Measurements from ENCODE around the gene PRKCA.

DNA sequence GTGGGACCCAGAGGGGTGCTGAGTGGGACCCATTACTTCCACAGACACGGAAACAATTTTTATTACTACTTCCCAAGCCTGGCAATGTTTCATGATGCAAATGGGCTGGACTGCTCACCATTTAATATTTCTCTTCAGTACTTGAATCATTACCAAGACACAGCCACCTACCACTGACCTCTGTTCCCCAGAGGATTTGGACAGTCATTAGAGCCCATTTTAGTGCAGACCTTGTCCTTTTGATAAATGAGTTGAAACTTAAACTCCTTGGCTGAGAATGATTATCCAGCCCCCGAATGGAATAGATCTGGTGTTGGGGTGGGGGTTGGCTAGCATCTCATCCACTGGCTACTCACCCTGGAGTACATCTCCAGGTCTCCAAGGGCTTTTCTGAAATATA is 39.6 kb upstream of the PRKCA start:
- TF ChIP-seq, protein P1, sequence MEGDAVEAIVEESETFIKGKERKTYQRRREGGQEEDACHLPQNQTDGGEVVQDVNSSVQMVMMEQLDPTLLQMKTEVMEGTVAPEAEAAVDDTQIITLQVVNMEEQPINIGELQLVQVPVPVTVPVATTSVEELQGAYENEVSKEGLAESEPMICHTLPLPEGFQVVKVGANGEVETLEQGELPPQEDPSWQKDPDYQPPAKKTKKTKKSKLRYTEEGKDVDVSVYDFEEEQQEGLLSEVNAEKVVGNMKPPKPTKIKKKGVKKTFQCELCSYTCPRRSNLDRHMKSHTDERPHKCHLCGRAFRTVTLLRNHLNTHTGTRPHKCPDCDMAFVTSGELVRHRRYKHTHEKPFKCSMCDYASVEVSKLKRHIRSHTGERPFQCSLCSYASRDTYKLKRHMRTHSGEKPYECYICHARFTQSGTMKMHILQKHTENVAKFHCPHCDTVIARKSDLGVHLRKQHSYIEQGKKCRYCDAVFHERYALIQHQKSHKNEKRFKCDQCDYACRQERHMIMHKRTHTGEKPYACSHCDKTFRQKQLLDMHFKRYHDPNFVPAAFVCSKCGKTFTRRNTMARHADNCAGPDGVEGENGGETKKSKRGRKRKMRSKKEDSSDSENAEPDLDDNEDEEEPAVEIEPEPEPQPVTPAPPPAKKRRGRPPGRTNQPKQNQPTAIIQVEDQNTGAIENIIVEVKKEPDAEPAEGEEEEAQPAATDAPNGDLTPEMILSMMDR (IDR thresholded peaks at IDR 0.05): no peak
- TF ChIP-seq POLR2AphosphoS5 (IDR thresholded peaks at IDR 0.05): no peak
- TF ChIP-seq EP300 (IDR thresholded peaks at IDR 0.05): no peak

Measured in suprapubic skin (tissue), 4 donors.